ENCODE measurements around the gene SFMBT1.

Gene SFMBT1

GRCh38 chr3:53005854-53006513 is 39.9 kb downstream of the SFMBT1 start:
- no peak overlapping the region for H3K4me2 ChIP-seq (ENCODE audit: low read depth, low read length, poor library complexity, severe bottlenecking)
- peaks cover 45% of the 10 kb centered on the region; the same call in 1 of the 2 replicates for H3K79me2 ChIP-seq (ENCODE audit: insufficient read depth, low read length)
- TF ChIP-seq EZH2phosphoT487 (conservative IDR thresholded peaks at IDR 0.05; ENCODE audit: low read length), result no peak
- no peak for TF ChIP-seq CTCF (IDR thresholded peaks at IDR 0.05; ENCODE audit: insufficient read depth, low read length, poor library complexity, severe bottlenecking)
- no peaks in the 10 kb centered on the region for H3K36me3 ChIP-seq (ENCODE audit: low read length)
- H3K9ac ChIP-seq (ENCODE audit: low read length), result no peak overlapping the region
- H3K27ac ChIP-seq (ENCODE audit: low read depth, low read length), result no peak overlapping the region
- H2AFZ ChIP-seq (ENCODE audit: low read depth, low read length, severe bottlenecking), result no peak overlapping the region
- H4K20me1 ChIP-seq (ENCODE audit: low read depth, low read length), result 0 out of 2 replicates have a peak, but pooled peaks cover 6% of the 10 kb centered on the region
- no peaks in the 10 kb centered on the region for H3K27me3 ChIP-seq (ENCODE audit: low read length)
- no peaks in the 10 kb centered on the region for H3K9me3 ChIP-seq (ENCODE audit: insufficient read depth, low read length)
- H3K9me2 ChIP-seq (replicated peaks; ENCODE audit: insufficient read depth, low read length), result no peaks in the 10 kb centered on the region
- H3K4me3 ChIP-seq (ENCODE audit: insufficient read depth, low read length, poor library complexity, severe bottlenecking), result no peak overlapping the region
- H3F3A ChIP-seq (ENCODE audit: insufficient read depth), result 0 out of 2 replicates have a peak, but pooled peaks cover 3% of the 10 kb centered on the region

- Histone ChIP-seq H2AFZ (ENCODE audit: low read depth, low read length, severe bottlenecking) (no peak overlapping the region), H3K36me3 (ENCODE audit: low read length) (no peaks in the 10 kb centered on the region), H3K4me2 (ENCODE audit: low read depth, low read length, poor library complexity, severe bottlenecking) (no peak overlapping the region), H3F3A (ENCODE audit: insufficient read depth) (0 out of 2 replicates have a peak, but pooled peaks cover 3% of the 10 kb centered on the region), H3K9ac (ENCODE audit: low read length) (no peak overlapping the region), H3K27me3 (ENCODE audit: low read length) (no peaks in the 10 kb centered on the region), H3K4me3 (ENCODE audit: insufficient read depth, low read length, poor library complexity, severe bottlenecking) (no peak overlapping the region), H3K9me3 (ENCODE audit: insufficient read depth, low read length) (no peaks in the 10 kb centered on the region), H3K27ac (ENCODE audit: low read depth, low read length) (no peak overlapping the region), H4K20me1 (ENCODE audit: low read depth, low read length) (0 out of 2 replicates have a peak, but pooled peaks cover 6% of the 10 kb centered on the region), H3K9me2 (replicated peaks; ENCODE audit: insufficient read depth, low read length) (no peaks in the 10 kb centered on the region), H3K79me2 (ENCODE audit: insufficient read depth, low read length) (peaks cover 46% of the 10 kb centered on the region; the same call in 1 of the 2 replicates)
- no peak for TF ChIP-seq EZH2phosphoT487 (conservative IDR thresholded peaks at IDR 0.05; ENCODE audit: low read length)
- no peak for TF ChIP-seq CTCF (IDR thresholded peaks at IDR 0.05; ENCODE audit: insufficient read depth, low read length, poor library complexity, severe bottlenecking)
Measured at GRCh38 chr3:53005338-53005737, 40.5 kb downstream of the SFMBT1 start.

- Histone ChIP-seq H3K36me3 (ENCODE audit: low read length) (no peaks in the 10 kb centered on the region), H3K9ac (ENCODE audit: low read length) (no peak overlapping the region), H3K27ac (ENCODE audit: low read depth, low read length) (no peak overlapping the region), H2AFZ (ENCODE audit: low read depth, low read length, severe bottlenecking) (no peak overlapping the region), H3K9me3 (ENCODE audit: insufficient read depth, low read length) (no peaks in the 10 kb centered on the region), H3F3A (ENCODE audit: insufficient read depth) (0 out of 2 replicates have a peak, but pooled peaks cover 3% of the 10 kb centered on the region), H3K4me3 (ENCODE audit: insufficient read depth, low read length, poor library complexity, severe bottlenecking) (no peak overlapping the region), H4K20me1 (ENCODE audit: low read depth, low read length) (0 out of 2 replicates have a peak, but pooled peaks cover 6% of the 10 kb centered on the region), H3K4me2 (ENCODE audit: low read depth, low read length, poor library complexity, severe bottlenecking) (no peak overlapping the region), H3K27me3 (ENCODE audit: low read length) (no peaks in the 10 kb centered on the region), H3K9me2 (replicated peaks; ENCODE audit: insufficient read depth, low read length) (no peaks in the 10 kb centered on the region), H3K79me2 (ENCODE audit: insufficient read depth, low read length) (peaks cover 39% of the 10 kb centered on the region; the same call in 1 of the 2 replicates)
- no peak for TF ChIP-seq CTCF (IDR thresholded peaks at IDR 0.05; ENCODE audit: insufficient read depth, low read length, poor library complexity, severe bottlenecking)
- TF ChIP-seq EZH2phosphoT487 (conservative IDR thresholded peaks at IDR 0.05; ENCODE audit: low read length), result no peak
Measured at GRCh38 chr3:53003320-53003719, 42.6 kb downstream of the SFMBT1 start.

All from SU-DHL-6 (cell line).